Activated naive CD4-positive, alpha-beta T cell (primary cell): ENCODE data around the gene TTYH1.
A peak's percentile ranks its signal among the peaks of the same experiment; 100 is the strongest.
"Not testable (repeated sequence)": the region's sequence is repeated elsewhere in the genome, so short reads cannot be mapped to it uniquely, and the experiment has no call there.

Experiments
- DNase-seq, 4 experiments: peaks; one replicate each; lab custom pipeline; 2025; lab: John Stamatoyannopoulos, UW

Gene TTYH1

DNA sequence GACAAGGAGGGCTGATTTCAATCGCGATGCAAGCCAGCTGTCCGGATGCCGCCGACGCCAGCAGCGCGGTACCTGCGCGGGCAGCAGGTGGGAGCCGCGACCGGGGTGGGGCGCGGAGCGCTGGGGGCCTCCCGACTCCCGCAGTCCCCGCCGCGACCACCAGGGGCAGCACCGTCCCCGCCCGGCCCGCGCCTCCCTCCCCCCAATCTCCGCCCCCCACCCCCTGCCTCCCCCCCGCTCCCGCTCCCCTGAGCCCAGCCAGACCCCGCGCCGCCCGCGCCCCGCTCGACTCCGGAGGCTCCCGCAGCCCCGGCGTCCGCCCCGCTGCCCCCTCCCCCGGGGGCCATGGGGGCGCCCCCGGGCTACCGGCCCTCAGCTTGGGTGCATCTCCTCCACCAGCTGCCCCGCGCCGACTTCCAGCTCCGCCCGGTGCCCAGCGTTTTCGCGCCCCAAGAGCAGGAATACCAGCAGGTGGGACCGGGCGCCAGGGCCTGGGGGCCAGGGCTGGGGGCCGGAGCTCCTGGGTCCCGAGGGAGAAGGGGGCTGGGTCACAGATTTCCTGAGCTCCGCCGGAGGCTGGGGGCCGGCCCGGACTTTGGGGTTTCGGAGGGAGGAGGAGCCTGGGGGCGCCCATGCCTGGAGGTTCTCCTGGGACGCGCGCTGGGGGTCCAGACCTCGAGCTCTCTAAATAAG, at the start of gene TTYH1:
TTYH1 (plus strand) TSS at position 257 of the 693 bp plus-strand sequence; CDS start at position 346, 89 bp downstream.
- DNase-seq: peak in 2 of 4 experiments; percentile 15 to 18

- not testable (repeated sequence) for DNase-seq
These were observed 49.5 kb upstream of the TTYH1 start for GRCh38 chr19:54365798-54366197.

GRCh38 chr19:54366811-54367210, 48.5 kb upstream of the TTYH1 start:
- no peak for DNase-seq

GRCh38 chr19:54369082-54369687, 46.1 kb upstream of the TTYH1 start:
- no peak for DNase-seq

GRCh38 chr19:54369688-54370433, 45.4 kb upstream of the TTYH1 start:
- DNase-seq: not testable (repeated sequence)

DNA sequence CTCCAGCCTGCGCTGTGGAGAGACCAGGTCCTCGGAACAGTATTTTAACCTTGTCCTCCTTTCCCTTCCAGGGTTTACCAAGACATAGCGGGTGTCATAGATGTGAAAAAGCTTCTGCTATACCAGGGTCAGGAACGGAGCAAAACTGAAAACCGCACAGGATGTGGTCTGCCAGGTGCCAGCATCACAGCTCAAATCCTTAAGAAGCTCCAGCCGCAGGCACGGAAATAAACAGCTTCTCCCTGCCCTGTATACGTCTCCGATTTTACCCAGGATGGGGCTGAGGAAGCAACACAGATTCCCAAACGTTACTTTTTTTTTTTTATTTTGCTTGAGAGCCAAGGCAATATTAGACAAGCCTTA, 44.8 kb upstream of the TTYH1 start:
- peak in 2 of 4 experiments; percentile 10 to 11 for DNase-seq

DNA sequence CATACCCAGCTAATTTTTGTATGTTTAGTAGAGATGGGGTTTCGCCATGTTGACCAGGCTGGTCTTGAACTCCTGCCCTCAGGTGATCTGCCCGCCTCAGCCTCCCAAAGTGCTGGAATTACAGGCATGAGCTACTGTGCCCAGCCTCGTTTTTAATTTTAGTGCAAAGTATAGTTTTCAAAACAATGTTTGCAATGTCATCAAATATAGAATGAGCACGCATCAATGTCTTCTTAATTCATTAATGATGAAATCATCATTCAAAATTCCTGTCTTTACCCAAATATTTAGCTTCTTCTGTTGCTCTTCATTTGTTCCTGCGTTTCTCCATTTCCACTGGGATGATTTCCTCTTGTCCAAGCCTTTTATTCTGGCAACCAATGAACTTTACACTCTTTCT, 43.8 kb upstream of the TTYH1 start:
- DNase-seq: not testable (repeated sequence)

- no peak for DNase-seq
These were observed 41.3 kb upstream of the TTYH1 start for GRCh38 chr19:54373781-54374631.

GRCh38 chr19:54375181-54375938, 39.9 kb upstream of the TTYH1 start:
- DNase-seq: not testable (repeated sequence)

GRCh38 chr19:54376610-54377285, 38.5 kb upstream of the TTYH1 start:
- DNase-seq: no peak

DNA sequence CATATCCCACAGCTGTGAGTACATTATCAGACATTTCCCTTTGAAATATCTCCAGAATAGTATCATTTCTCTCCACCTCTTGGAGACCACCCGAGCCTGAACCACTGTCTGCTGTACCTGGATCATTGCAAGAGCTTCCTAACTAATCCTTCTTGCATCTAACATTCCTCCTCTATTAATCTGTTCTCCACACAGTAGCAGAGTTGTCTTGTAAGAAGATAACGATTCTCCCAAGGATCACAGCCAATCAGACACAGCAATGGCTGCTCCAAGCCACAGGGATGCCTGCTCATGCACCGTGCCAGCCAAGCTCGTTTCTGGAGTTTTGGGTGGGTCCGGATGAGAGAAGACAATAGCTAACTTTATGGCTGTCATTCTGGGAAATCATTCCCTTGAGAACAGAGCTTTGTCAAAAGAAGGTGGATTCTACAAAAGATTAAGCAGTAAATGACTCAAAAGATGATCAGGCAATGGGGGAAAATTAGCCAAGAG, 36.0 kb upstream of the TTYH1 start:
- no peak for DNase-seq

DNA sequence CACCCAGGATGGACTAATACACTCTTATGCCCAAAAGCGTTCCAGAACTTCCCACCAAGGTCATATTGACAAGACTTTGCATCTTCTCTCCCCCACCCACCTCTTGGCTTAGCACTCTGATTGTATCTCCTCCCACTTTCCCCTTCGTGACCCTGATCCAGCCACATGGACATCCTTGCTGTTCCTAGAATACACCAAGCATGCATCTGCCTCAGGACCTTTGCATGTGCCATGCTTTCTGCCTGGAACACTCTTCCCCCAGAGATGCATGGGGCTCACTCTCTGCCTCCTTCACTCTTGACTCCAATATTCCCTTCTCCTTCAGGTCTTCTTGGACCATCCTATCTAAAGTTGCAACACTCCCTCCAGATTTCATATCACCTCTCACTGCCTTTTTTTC, 34.4 kb upstream of the TTYH1 start:
- DNase-seq: no peak

- not testable (repeated sequence) for DNase-seq
These were observed 33.2 kb upstream of the TTYH1 start for GRCh38 chr19:54382041-54382440.

DNA sequence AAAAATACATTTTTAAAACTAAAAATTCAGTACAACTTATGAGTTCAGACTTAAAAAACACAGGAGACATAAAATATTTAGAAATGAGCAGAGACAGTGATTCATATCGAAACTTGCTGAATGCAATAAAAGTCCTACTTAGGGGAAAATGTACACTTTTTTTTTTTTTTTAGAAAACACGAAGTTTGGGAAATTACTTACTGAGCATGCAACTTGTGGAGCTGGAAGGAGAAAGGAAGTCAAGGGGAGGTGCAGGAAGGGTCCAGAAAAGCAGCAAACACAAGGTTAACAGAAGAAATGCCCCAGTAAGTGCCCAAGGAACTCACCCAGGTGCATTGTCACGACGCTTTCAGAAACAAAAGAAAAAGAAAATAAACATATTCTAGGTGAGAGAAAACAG, 31.9 kb upstream of the TTYH1 start:
- no peak for DNase-seq

DNA sequence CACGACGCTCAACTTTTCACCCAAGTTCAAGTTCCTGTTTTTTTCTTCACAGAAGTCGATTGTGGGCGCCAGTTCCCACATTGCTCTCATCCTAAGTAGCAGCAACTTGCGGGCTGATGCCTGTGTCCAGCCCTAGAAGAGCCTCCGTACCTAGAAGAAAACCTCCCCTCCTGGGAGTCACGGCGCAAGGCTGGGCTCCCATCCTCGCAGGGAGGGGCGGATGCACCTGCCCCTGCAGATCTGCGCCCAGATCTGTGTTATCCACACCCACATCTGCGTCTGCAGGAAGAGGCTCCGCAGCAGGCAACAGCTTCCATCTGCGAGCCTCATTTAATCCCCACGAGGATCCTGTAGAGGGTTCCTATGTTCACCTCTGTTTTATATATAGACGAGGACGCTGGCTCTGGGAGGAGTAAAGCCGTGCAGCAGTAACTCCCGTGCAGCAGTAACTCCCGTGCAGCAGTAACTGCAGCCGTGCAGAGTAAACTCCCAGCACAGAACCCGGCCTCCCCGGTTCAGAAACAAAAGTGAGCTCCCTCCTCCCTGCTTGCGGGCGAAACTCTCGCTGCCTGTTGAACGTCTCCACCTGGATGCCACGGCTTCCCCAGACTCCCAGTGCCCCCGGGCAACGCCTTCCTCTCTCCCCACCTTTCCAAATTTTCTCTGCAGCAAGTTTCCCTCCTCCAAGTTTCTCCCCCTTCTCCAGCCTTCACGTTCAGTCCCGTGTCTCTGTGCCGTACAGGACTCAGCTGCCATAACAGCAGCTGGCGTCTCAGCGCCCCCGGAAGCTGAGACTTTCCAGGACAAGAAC, 27.1 kb upstream of the TTYH1 start:
- peak in 2 of 4 experiments; percentile 22 to 48 for DNase-seq

DNA sequence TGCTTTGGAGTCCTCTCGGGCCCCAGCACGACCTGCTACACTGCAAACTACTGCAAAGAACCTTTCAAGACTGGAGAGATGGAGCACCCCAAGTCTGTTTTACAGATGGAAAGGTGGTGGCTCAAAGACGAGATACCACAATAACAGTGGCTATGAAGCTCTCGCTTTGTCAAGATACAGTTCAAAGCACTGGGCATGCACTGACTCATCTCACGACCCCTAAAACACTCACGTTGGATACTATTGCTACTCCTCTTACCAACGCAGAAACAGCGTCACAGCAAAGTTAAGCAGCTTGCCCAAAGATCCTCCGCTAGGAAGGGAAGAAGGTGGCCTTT, 26.5 kb upstream of the TTYH1 start:
- no peak for DNase-seq

DNA sequence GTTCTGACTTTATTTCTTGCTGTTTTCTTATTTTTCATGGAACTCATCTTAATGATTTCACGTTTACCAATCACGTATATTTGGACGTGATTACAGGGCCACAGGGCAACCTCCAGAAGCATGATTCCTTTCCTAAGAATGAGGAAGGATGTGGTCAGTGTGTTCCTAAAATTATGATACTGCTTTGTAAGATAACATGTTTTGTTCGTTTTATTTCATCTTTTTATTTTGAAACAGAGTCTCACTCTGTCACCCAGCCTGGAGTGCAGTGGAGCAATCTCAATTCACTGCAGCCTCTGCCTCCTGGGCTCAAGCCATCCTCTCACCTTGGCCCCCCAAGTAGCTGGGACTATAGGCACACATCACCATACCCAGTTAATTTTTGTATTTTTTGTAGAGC, 25.7 kb upstream of the TTYH1 start:
- DNase-seq: no peak

GRCh38 chr19:54390942-54391577, 24.2 kb upstream of the TTYH1 start:
- DNase-seq: peak in 3 of 4 experiments; percentile 11 to 47 (median 39)

GRCh38 chr19:54391589-54392061, 23.6 kb upstream of the TTYH1 start:
- DNase-seq: no peak
